Transverse colon (tissue), 4 donors: ENCODE data around the gene ANO1. TPM values are rescaled to one million over a fixed set of nuclear protein-coding genes. Genes with fewer than 3 reads are reported as not detected.
"Not testable (repeated sequence)": the region's sequence is repeated elsewhere in the genome, so short reads cannot be mapped to it uniquely, and the experiment has no call there.

Source experiments
- DNase-seq: peaks from one replicate; pipeline ENCODE4 v3.0.0-alpha.2; 2019
- H3K27ac ChIP-seq, 4 donors: fragments of 200-600 bp; sonication (generic); 2 replicates each; pipeline ENCODE4 v1.5.1; 2016 to 2018; ENCODE audit warnings: inconsistent platforms in 4 of 4
- H3K27me3 ChIP-seq: fragments of 200-600 bp; sonication (generic); 2 replicates; pipeline ENCODE4 v1.5.1; 2017; ENCODE audit warnings: inconsistent platforms
- H3K36me3 ChIP-seq, 4 donors: fragments of 200-600 bp; sonication (generic); 2 replicates each; pipeline ENCODE4 v1.5.1; 2017 to 2019; ENCODE audit warnings: inconsistent platforms in 4 of 4
- H3K4me1 ChIP-seq, 4 donors: fragments of 200-600 bp; sonication (generic); 2 replicates each; pipeline ENCODE4 v1.5.1; 2017 to 2020; ENCODE audit warnings: inconsistent platforms in 4 of 4
- H3K4me3 ChIP-seq, 4 donors: fragments of 200-600 bp; sonication (generic); 1 replicate in 1 of 4; 2 replicates in 3 of 4; pipeline versions ENCODE4 v1.5.1 to v1.6.1; 2017 to 2019; ENCODE audit warnings: inconsistent platforms in 4 of 4
- H3K9me3 ChIP-seq, 2 donors: fragments of 200-600 bp; sonication (generic); 2 replicates each; pipeline ENCODE4 v1.5.1; 2017 to 2019; ENCODE audit warnings: inconsistent platforms in 2 of 2
- EP300 ChIP-seq: sonication (generic); formaldehyde crosslinking; IDR thresholded peaks from one replicate; pipeline ENCODE4 v1.6.1; 2017; ENCODE audit warnings: antibody characterized with exemption, low read depth
- POLR2A ChIP-seq: fragments of 450-650 bp; IDR thresholded peaks from one replicate; pipeline ENCODE4 v1.6.1; 2016; ENCODE audit warnings: antibody characterized with exemption, mild to moderate bottlenecking, moderate library complexity
- POLR2AphosphoS5 ChIP-seq, 3 donors: sonication (generic); formaldehyde crosslinking; IDR thresholded peaks; one replicate each; pipeline ENCODE4 v1.6.1; 2016; ENCODE audit warnings: antibody characterized with exemption in 3 of 3
- WGBS, 2 donors: methylation state at CpG; one replicate each; pipeline ENCODE4 v1.1.5; 2018; ENCODE audit warnings: low coverage in 1 of 2; 5-methylcytosine and 5-hydroxymethylcytosine counted together
- in situ Hi-C, 4 donors: fragments of 200-750 bp; cut with MboI; loops; one replicate each; pipeline versions ENCODE4 v1.15.0 to v1.15.1; 2017; ENCODE audit warnings: low sequenced_read_pairs in 3 of 4, low pct_ligation_motif_present in 1 of 4, low pct_unique_long_range_greater_than_20kb in 1 of 4
- intact Hi-C: fragments of 100-400 bp; cut with DNase I; formaldehyde crosslinking; loops from one replicate; pipeline ENCODE4 v1.15.1; 2023; ENCODE audit warnings: low total_unique reads
- total RNA-seq, 4 donors: library from RNA; depleted of rRNA; stranded (reverse); fragments of >200 nt; gene quantifications; one replicate each; pipeline ENCODE4 v1.1.0, GENCODE V29; 2016
- TF ChIP-seq, protein P1 (sequence below), 5 experiments: fragments of 200-600 bp in 3 of 5; fragments of 450-650 bp in 2 of 5; sonication (generic) in 3 of 5; IDR thresholded peaks; 1 replicate in 2 of 5; 2 replicates in 3 of 5; pipeline ENCODE4 v1.5.1; 2016 to 2017; ENCODE audit warnings: antibody characterized with exemption in 5 of 5, inconsistent platforms in 3 of 5, mild to moderate bottlenecking in 2 of 5, moderate library complexity in 1 of 5

The ANO1 gene
- total RNA-seq, 4 donors from 2014 or later, result 7.9 to 20.9 (median 11.3) TPM

DNA sequence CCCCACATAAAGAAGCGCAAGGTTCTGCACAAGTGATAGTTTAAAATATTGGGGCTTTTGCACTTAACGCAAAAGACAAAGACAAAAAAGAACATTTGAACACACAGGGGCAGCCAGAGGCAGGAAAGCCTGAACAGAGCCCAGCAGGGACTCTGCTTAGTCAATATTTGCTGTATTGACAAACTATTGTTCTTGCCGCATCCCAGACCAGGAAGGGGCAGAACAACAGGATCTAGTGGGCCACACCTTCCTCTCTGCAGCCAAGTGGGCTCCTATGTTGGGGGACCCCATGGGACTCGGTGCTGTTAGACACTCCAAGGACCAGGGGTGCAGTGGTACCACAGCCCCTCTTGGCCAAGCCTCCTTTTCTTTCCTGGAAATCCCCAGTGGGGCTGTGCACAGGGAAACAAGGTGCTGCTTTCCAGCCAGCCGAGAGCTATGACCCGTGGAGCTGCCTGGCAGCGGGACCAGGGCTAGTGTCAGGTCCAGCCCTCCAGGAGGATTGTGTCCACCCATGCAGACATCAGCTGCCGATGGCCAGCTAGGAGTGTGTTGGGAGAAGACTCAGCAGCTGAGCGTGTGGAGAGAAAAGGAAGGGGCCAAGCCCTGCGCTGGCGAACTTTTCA, 43.3 kb upstream of the ANO1 start:
- Histone ChIP-seq H3K4me3 (no peak overlapping the region), H3K9me3 (peaks cover 0 to 7% of the 10 kb centered on the region in 2 donors), H3K27me3 (no peaks in the 10 kb centered on the region), H3K4me1 (no peaks in the 10 kb centered on the region), H3K36me3 (no peaks in the 10 kb centered on the region), H3K27ac (no peak overlapping the region)
- in situ Hi-C loops (no loop called here), intact Hi-C loops (no loop called here)
- TF ChIP-seq POLR2A (no peak), POLR2AphosphoS5 (IDR thresholded peaks at IDR 0.05) (no peak), EP300 (no peak)
- TF ChIP-seq, protein P1, sequence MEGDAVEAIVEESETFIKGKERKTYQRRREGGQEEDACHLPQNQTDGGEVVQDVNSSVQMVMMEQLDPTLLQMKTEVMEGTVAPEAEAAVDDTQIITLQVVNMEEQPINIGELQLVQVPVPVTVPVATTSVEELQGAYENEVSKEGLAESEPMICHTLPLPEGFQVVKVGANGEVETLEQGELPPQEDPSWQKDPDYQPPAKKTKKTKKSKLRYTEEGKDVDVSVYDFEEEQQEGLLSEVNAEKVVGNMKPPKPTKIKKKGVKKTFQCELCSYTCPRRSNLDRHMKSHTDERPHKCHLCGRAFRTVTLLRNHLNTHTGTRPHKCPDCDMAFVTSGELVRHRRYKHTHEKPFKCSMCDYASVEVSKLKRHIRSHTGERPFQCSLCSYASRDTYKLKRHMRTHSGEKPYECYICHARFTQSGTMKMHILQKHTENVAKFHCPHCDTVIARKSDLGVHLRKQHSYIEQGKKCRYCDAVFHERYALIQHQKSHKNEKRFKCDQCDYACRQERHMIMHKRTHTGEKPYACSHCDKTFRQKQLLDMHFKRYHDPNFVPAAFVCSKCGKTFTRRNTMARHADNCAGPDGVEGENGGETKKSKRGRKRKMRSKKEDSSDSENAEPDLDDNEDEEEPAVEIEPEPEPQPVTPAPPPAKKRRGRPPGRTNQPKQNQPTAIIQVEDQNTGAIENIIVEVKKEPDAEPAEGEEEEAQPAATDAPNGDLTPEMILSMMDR (IDR thresholded peaks at IDR 0.05), result no peak
- 69 to 70% methylated on average over 6 to 11 of the region's 11 CpGs for WGBS, 2 donors
- no peak for DNase-seq

DNA sequence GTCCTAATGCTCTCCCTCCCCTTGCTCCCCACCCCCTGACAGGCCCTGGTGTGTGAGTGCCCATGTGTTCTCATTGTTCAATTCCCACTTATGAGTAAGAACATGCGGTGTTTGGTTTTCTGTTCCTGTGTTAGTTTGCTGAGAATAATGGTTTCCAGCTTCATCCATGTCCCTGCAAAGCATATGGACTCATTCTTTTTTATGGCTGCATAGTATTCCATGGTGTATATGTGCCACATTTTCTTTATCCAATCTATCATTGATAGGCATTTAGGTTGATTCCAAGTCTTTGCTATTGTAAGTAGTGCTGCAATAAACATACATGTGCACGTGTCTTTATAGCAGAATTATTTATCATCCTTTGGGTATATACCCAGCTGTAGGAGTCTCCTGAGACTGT, 42.5 kb upstream of the ANO1 start:
- H3K4me1 ChIP-seq, H3K4me3 ChIP-seq, H3K9me3 ChIP-seq, DNase-seq, in situ Hi-C loops, H3K27ac ChIP-seq, intact Hi-C loops, H3K36me3 ChIP-seq, H3K27me3 ChIP-seq: not testable (repeated sequence)
- 83 to 84% methylated on average over 1 to 2 of the region's 2 CpGs for WGBS, 2 donors

DNA sequence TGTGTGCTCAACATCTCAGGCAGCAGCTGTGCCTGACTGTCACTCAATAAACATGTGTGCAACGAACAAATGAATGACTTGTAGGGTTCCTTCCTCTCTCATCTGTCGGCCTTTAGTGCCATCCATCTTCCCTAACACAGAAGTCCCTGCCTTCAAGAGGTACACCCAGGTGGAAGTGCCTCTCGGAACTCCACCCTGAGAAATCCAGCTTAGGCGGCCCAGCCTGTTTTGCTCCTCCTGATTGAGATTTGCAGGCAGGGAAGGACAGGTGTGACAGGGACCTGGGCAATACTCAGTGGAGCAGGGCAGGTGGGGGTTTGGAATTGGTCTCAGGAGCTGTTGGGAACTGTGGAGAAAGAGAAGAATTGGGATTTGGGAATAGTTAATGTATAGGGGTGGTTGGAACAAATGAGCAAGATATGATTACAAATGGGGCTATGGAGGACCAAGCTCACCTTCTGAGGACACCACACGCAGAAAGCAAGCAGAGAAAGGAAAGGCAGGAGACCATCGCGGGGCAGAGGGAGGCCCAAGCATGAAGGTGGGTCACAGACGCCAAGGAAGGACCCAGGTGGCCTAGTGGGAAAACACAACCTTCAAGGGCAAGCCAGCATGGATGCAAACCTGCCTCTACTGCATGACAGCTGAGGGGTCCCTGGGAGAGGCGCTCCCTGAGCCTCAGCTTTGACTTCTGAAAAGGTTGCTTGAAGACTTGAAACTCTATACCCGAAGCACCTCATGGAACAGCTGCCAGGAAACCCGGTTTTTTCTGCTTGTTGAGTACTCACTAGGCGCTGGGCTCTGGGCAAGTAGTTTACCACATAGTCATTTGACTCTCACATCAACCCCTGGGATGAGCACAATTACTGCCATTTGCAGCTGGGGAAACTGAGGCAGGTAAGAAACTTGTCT, 40.9 kb upstream of the ANO1 start:
- Histone ChIP-seq H3K4me3 (no peak overlapping the region), H3K36me3 (no peaks in the 10 kb centered on the region), H3K27ac (no peak overlapping the region), H3K4me1 (no peaks in the 10 kb centered on the region), H3K9me3 (peaks cover 2 to 7% of the 10 kb centered on the region in 2 donors), H3K27me3 (no peaks in the 10 kb centered on the region)
- intact Hi-C loops, result no loop called here
- TF ChIP-seq POLR2A (no peak), EP300 (no peak), POLR2AphosphoS5 (IDR thresholded peaks at IDR 0.05) (no peak)
- TF ChIP-seq, protein P1 (IDR thresholded peaks at IDR 0.05), result no peak
- in situ Hi-C loops, result no loop called here
- no peak for DNase-seq
- WGBS, 2 donors, result 57 to 86% methylated on average over 2 to 12 of the region's 12 CpGs

DNA sequence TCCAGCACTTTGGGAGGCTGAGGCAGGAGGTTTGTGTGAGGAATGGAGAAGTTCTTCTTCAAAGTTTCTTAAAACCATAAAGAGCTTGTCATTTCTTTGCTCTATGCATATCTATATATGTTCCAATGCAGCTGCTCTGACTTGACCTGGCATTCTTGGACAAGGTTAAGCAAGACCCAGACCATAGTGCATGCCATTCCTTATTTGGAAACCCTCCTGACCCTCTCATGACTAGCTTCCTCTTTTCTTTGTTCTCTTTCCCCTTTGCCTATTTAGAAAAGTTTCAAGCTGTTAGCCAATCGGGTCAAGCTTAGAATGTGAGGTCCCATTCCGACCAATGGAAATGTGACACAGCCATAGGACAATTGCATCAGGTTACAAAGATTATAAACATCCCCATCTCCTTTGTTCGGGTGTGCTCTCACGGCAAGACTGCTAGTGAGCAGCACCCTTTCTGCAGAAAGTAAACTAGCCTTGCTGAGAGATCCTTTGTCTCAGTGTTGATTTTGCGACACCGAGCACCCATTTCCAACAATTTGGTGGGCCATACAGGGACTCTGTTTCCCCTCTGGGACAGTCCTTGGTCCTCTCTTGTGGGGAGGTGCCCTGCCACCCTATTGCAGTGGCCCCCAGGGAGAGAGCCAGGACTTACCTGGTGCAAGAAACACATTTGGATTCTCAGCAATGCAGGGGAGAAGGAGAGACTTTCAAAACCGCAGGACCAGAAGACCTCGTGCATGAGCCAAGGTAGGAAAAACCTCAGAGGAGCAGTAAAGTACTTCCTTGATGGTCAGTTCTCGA, 39.9 kb upstream of the ANO1 start:
- Histone ChIP-seq H3K4me1 (no peaks in the 10 kb centered on the region), H3K4me3 (no peak overlapping the region), H3K36me3 (no peaks in the 10 kb centered on the region), H3K9me3 (peaks cover 12 to 15% of the 10 kb centered on the region in 2 donors), H3K27ac (no peak overlapping the region), H3K27me3 (no peaks in the 10 kb centered on the region)
- DNase-seq, result no peak
- WGBS, 2 donors, result 84% methylated on average over 9 of the region's 9 CpGs; no CpG with 5 or more reads in 1 of the 2 donors
- no peak for TF ChIP-seq POLR2AphosphoS5 (IDR thresholded peaks at IDR 0.05)
- no peak for TF ChIP-seq POLR2A
- TF ChIP-seq EP300, result no peak
- TF ChIP-seq, protein P1 (IDR thresholded peaks at IDR 0.05), result no peak
- in situ Hi-C loops, result no loop called here
- intact Hi-C loops, result no loop called here
